Measurements from ENCODE around the gene SPDYE4. TPM values are rescaled to one million over a fixed set of nuclear protein-coding genes. Genes with fewer than 3 reads are reported as not detected.

SPDYE4 gene
- total and polyA plus RNA-seq, 4 donors: not detected

DNA sequence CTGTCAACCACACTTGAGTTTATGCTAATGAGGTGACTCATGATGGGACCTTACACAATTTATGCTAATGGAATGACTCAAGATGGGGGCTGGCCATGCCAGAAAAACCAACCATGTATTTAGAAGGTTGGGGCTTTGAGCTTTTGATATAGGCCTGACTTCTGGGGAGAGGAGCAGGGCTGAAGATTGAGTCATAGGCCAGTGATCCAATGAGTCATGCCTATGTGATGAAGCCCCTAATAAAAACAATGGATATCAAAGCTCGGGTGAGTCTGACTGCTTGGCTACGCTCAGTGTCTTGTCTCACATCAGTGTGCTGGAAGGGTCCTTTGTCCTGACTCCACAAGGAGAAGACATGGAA is 33.5 kb upstream of the SPDYE4 start:
- DNase-seq (no peak), ATAC-seq (ENCODE audit: insufficient read depth, low FRiP score) (no peak)
- 90 to 96% methylated on average over 2 of the region's 2 CpGs for WGBS, 2 donors
- H3K9ac ChIP-seq (ENCODE audit: insufficient read depth in 1 of 2, low read length in 2 of 2): no peak overlapping the region
- no peaks in the 10 kb centered on the region for H3K36me3 ChIP-seq (ENCODE audit: control insufficient read depth in 4 of 4, insufficient read depth in 4 of 4, low read length in 4 of 4)
- H3K4me3 ChIP-seq: no peak overlapping the region
- no peaks in the 10 kb centered on the region for H3K4me1 ChIP-seq (ENCODE audit: control insufficient read depth in 5 of 5, insufficient read depth in 5 of 5, low read length in 5 of 5)
- TF ChIP-seq, protein P1, sequence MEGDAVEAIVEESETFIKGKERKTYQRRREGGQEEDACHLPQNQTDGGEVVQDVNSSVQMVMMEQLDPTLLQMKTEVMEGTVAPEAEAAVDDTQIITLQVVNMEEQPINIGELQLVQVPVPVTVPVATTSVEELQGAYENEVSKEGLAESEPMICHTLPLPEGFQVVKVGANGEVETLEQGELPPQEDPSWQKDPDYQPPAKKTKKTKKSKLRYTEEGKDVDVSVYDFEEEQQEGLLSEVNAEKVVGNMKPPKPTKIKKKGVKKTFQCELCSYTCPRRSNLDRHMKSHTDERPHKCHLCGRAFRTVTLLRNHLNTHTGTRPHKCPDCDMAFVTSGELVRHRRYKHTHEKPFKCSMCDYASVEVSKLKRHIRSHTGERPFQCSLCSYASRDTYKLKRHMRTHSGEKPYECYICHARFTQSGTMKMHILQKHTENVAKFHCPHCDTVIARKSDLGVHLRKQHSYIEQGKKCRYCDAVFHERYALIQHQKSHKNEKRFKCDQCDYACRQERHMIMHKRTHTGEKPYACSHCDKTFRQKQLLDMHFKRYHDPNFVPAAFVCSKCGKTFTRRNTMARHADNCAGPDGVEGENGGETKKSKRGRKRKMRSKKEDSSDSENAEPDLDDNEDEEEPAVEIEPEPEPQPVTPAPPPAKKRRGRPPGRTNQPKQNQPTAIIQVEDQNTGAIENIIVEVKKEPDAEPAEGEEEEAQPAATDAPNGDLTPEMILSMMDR (IDR thresholded peaks at IDR 0.05; ENCODE audit: control extremely low read depth, extremely low read depth): no peak
- H3K9me3 ChIP-seq (ENCODE audit: control insufficient read depth in 4 of 4, insufficient read depth in 3 of 4, low read length in 3 of 4): peaks cover 0 to 8% (median 3%) of the 10 kb centered on the region in 4 donors
- H3K27ac ChIP-seq (ENCODE audit: low read depth in 1 of 2, low read length in 1 of 2): no peak overlapping the region
- H3K27me3 ChIP-seq (ENCODE audit: control insufficient read depth in 3 of 3, insufficient read depth in 3 of 3, low read length in 2 of 3): peaks cover 0 to 14% (median 2%) of the 10 kb centered on the region in 3 donors

DNA sequence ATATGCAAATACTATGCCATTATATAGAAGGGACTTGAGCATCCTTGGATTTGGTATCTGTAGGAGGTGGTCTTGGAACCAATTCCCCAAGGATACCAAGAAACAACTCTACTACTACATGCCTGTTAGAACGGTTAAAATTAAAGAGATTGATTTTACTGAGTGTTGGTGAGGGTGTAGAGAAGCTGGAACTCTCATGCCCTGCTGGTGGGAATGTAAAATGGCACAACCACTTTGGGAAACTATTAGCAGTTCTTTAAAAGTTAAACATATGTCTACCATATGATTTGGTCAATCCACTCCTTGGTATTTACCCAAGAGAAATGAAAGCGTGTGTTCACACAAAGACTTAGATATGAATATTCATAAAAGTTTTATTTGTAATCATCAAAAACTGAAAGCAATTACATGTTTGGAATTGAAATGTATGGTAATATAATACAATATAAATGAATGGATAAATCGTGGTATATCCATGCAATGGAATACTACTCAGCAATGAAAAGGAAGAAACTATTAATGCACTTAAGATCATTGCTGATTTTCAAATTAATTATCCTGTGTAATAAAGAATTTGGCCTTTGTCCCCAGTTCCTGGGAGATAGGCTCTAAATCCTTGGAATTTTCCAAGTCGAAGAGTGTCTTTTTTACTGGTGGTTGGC is 33.0 kb upstream of the SPDYE4 start:
- Histone ChIP-seq H3K9me3 (ENCODE audit: control insufficient read depth in 4 of 4, insufficient read depth in 3 of 4, low read length in 3 of 4) (peaks cover 0 to 8% (median 3%) of the 10 kb centered on the region in 4 donors), H3K9ac (ENCODE audit: insufficient read depth in 1 of 2, low read length in 2 of 2) (no peak overlapping the region), H3K4me1 (ENCODE audit: control insufficient read depth in 5 of 5, insufficient read depth in 5 of 5, low read length in 5 of 5) (no peaks in the 10 kb centered on the region), H3K36me3 (ENCODE audit: control insufficient read depth in 4 of 4, insufficient read depth in 4 of 4, low read length in 4 of 4) (no peaks in the 10 kb centered on the region), H3K27ac (ENCODE audit: low read depth in 1 of 2, low read length in 1 of 2) (no peak overlapping the region), H3K4me3 (no peak overlapping the region), H3K27me3 (ENCODE audit: control insufficient read depth in 3 of 3, insufficient read depth in 3 of 3, low read length in 2 of 3) (peaks cover 0 to 14% (median 2%) of the 10 kb centered on the region in 3 donors)
- WGBS, 2 donors: 86 to 90% methylated on average over 4 of the region's 4 CpGs
- no peak for ATAC-seq (ENCODE audit: insufficient read depth, low FRiP score)
- TF ChIP-seq, protein P1 (IDR thresholded peaks at IDR 0.05; ENCODE audit: control extremely low read depth, extremely low read depth): no peak
- no peak for DNase-seq

DNA sequence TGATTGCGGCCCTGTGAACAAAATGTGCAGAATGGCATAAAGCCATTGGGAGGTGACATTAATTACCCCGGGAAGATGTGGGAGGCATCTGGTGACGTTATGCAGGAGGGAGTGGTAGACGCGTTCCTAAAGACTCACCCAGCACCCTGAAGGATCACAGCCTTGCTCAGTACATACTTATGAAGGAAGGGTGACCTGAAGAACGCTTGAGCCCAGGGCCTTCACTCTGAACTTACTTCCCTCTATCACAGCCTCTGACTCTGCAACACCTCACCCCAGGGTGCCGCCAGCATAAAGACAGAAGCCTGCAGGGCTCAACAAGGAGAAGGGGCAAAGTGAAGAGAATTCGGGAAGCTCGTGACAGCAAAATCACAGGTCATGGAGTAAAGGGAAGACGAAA is 31.4 kb upstream of the SPDYE4 start:
- H3K9ac ChIP-seq (ENCODE audit: insufficient read depth in 1 of 2, low read length in 2 of 2): no peak overlapping the region
- 55 to 66% methylated on average over 10 of the region's 10 CpGs for WGBS, 2 donors
- DNase-seq (no peak), ATAC-seq (ENCODE audit: insufficient read depth, low FRiP score) (peak; percentile 36)
- TF ChIP-seq, protein P1 (IDR thresholded peaks at IDR 0.05; ENCODE audit: control extremely low read depth, extremely low read depth): no peak
- no peak overlapping the region for H3K4me3 ChIP-seq
- no peaks in the 10 kb centered on the region for H3K36me3 ChIP-seq (ENCODE audit: control insufficient read depth in 4 of 4, insufficient read depth in 4 of 4, low read length in 4 of 4)
- H3K4me1 ChIP-seq (ENCODE audit: control insufficient read depth in 5 of 5, insufficient read depth in 5 of 5, low read length in 5 of 5): peaks cover 0 to 2% (median 0%) of the 10 kb centered on the region in 5 donors
- peaks cover 0 to 20% (median 0%) of the 10 kb centered on the region in 3 donors for H3K27me3 ChIP-seq (ENCODE audit: control insufficient read depth in 3 of 3, insufficient read depth in 3 of 3, low read length in 2 of 3)
- peaks cover 0 to 8% (median 3%) of the 10 kb centered on the region in 4 donors for H3K9me3 ChIP-seq (ENCODE audit: control insufficient read depth in 4 of 4, insufficient read depth in 3 of 4, low read length in 3 of 4)
- H3K27ac ChIP-seq (ENCODE audit: low read depth in 1 of 2, low read length in 1 of 2): no peak overlapping the region
